CD4-positive, alpha-beta T cell treated with Interleukin-15 for 4 hours (primary cell): ENCODE results near the gene KCNQ1OT1.

Source experiments
- DNase-seq: peaks from one replicate; pipeline ENCODE4 v3.0.0-alpha.2; 2020; ENCODE audit warnings: low spot score

The KCNQ1OT1 gene

GRCh38 chr11:2686360-2687222, 13.2 kb downstream of the KCNQ1OT1 start:
- DNase-seq: no peak

- DNase-seq: no peak
These were observed 14.0 kb downstream of the KCNQ1OT1 start for GRCh38 chr11:2685566-2686359.

- no peak for DNase-seq
These were observed 14.7 kb downstream of the KCNQ1OT1 start for GRCh38 chr11:2685051-2685450.

- no peak for DNase-seq
These were observed 15.2 kb downstream of the KCNQ1OT1 start for GRCh38 chr11:2684581-2684980.

GRCh38 chr11:2683806-2684205, 16.0 kb downstream of the KCNQ1OT1 start:
- no peak for DNase-seq

GRCh38 chr11:2681408-2682145, 18.2 kb downstream of the KCNQ1OT1 start:
- no peak for DNase-seq

GRCh38 chr11:2679011-2679676, 20.6 kb downstream of the KCNQ1OT1 start:
- DNase-seq: no peak

- DNase-seq: no peak
These were observed 21.4 kb downstream of the KCNQ1OT1 start for GRCh38 chr11:2678396-2678795.

GRCh38 chr11:2677127-2677526, 22.7 kb downstream of the KCNQ1OT1 start:
- DNase-seq: no peak

- DNase-seq: no peak
These were observed 24.3 kb downstream of the KCNQ1OT1 start for GRCh38 chr11:2675540-2675939.

GRCh38 chr11:2674658-2675131, 25.1 kb downstream of the KCNQ1OT1 start:
- DNase-seq: no peak

GRCh38 chr11:2673871-2674471, 25.8 kb downstream of the KCNQ1OT1 start:
- no peak for DNase-seq

GRCh38 chr11:2673250-2673610, 26.6 kb downstream of the KCNQ1OT1 start:
- no peak for DNase-seq

- no peak for DNase-seq
These were observed 27.1 kb downstream of the KCNQ1OT1 start for GRCh38 chr11:2672553-2673249.

GRCh38 chr11:2671748-2672147, 28.0 kb downstream of the KCNQ1OT1 start:
- no peak for DNase-seq

GRCh38 chr11:2670541-2671100, 29.2 kb downstream of the KCNQ1OT1 start:
- no peak for DNase-seq

GRCh38 chr11:2669634-2670469, 29.9 kb downstream of the KCNQ1OT1 start:
- DNase-seq: no peak

GRCh38 chr11:2668876-2669275, 30.9 kb downstream of the KCNQ1OT1 start:
- no peak for DNase-seq

GRCh38 chr11:2667940-2668339, 31.9 kb downstream of the KCNQ1OT1 start:
- DNase-seq: no peak
